GM12878 (cell line): ENCODE data around the gene C11orf52. TPM values are rescaled to one million over a fixed set of nuclear protein-coding genes. Genes with fewer than 3 reads are reported as not detected.

Experiments used
- HSF1 ChIP-seq: fragments of 150-350 bp; IDR thresholded peaks from 2 replicates; pipeline ENCODE4 v1.6.1; 2014; ENCODE audit warnings: mild to moderate bottlenecking, low read depth, low read length
- LARP7 ChIP-seq: fragments of 450-650 bp; IDR thresholded peaks from 2 replicates; pipeline ENCODE4 v1.6.1; 2017; ENCODE audit warnings: mild to moderate bottlenecking
- MYC ChIP-seq: IDR thresholded peaks from 2 replicates; pipeline ENCODE4 v1.6.1; 2011; ENCODE audit warnings: mild to moderate bottlenecking, low read length, moderate library complexity, inconsistent platforms; ENCODE audit not compliant: insufficient read depth, insufficient replicate concordance, insufficient read length, severe bottlenecking
- NFYB ChIP-seq: IDR thresholded peaks from 2 replicates; pipeline ENCODE4 v1.6.1; 2011; ENCODE audit warnings: low read depth, mild to moderate bottlenecking, low read length, improper control_type of control experiment, moderate library complexity; ENCODE audit not compliant: insufficient read depth
- NR2C2 ChIP-seq: IDR thresholded peaks from 2 replicates; pipeline ENCODE4 v1.6.1; 2011; ENCODE audit warnings: borderline replicate concordance, low read depth; ENCODE audit not compliant: control insufficient read depth, insufficient read length
- PAX8 ChIP-seq: fragments of 450-650 bp; IDR thresholded peaks from 2 replicates; pipeline ENCODE4 v1.6.1; 2017; ENCODE audit warnings: mild to moderate bottlenecking, moderate library complexity
- RAD51 ChIP-seq: fragments of 450-650 bp; IDR thresholded peaks from 2 replicates; pipeline ENCODE4 v1.6.1; 2016; ENCODE audit warnings: moderate library complexity, mild to moderate bottlenecking, inconsistent platforms
- RBBP5 ChIP-seq: fragments of 200-600 bp; sonication (generic); conservative IDR thresholded peaks from 2 replicates; pipeline ENCODE4 v1.6.1; 2016
- STAT1 ChIP-seq: fragments of 450-650 bp; conservative IDR thresholded peaks from 2 replicates; pipeline ENCODE4 v1.6.1; 2014; ENCODE audit warnings: antibody characterized with exemption, mild to moderate bottlenecking
- TCF3 ChIP-seq: IDR thresholded peaks from 2 replicates; pipeline ENCODE4 v1.6.1; 2012; ENCODE audit warnings: low read depth, mild to moderate bottlenecking, low read length, borderline replicate concordance; ENCODE audit not compliant: insufficient read depth
- polyA plus RNA-seq, 11 experiments: library from polyadenylated mRNA; depleted of rRNA in 4 of 11; unstranded in 6 of 11; stranded (reverse) in 5 of 11; fragments of >200 nt; fragmentation: Nextera tagmentation in 4 of 11; fragmentation: Illumina TruSeq in 1 of 11; extraction: Ambion mirVana in 4 of 11; extraction: Trizol in 1 of 11; gene quantifications; 1 replicate in 1 of 11; 2 replicates in 10 of 11; pipeline versions ENCODE4 v1.2.1 to v1.2.3, GENCODE V29; 2011 to 2016; ENCODE audit warnings: inconsistent platforms in 2 of 11, missing spikeins in 2 of 11, low read depth in 1 of 11
- total RNA-seq, 4 experiments: library from RNA; depleted of rRNA in 3 of 4; stranded (reverse); fragments of >200 nt in 3 of 4; fragmentation: Illumina TruSeq in 1 of 4; extraction: Trizol in 1 of 4; gene quantifications; 2 replicates each; pipeline versions ENCODE4 v1.2.1 to v1.2.3, GENCODE V29; 2013 to 2021
- TF ChIP-seq, protein P1 (sequence below): fragments of 450-650 bp; IDR thresholded peaks from 2 replicates; pipeline ENCODE4 v1.6.1; 2017; ENCODE audit warnings: mild to moderate bottlenecking, moderate library complexity

The C11orf52 gene
- total and polyA plus RNA-seq, 10 of the 15 experiments (the other 5 are each of a cell fraction or from before 2014, with no cell fraction given), result not detected

- no peak for TF ChIP-seq HSF1
- no peak for TF ChIP-seq MYC
- no peak for TF ChIP-seq TCF3
- TF ChIP-seq NFYB, result no peak
- no peak for TF ChIP-seq LARP7
- no peak for TF ChIP-seq PAX8
- TF ChIP-seq RAD51, result no peak
- no peak for TF ChIP-seq RBBP5
- TF ChIP-seq NR2C2, result no peak
- no peak for TF ChIP-seq STAT1
- TF ChIP-seq, protein P1, sequence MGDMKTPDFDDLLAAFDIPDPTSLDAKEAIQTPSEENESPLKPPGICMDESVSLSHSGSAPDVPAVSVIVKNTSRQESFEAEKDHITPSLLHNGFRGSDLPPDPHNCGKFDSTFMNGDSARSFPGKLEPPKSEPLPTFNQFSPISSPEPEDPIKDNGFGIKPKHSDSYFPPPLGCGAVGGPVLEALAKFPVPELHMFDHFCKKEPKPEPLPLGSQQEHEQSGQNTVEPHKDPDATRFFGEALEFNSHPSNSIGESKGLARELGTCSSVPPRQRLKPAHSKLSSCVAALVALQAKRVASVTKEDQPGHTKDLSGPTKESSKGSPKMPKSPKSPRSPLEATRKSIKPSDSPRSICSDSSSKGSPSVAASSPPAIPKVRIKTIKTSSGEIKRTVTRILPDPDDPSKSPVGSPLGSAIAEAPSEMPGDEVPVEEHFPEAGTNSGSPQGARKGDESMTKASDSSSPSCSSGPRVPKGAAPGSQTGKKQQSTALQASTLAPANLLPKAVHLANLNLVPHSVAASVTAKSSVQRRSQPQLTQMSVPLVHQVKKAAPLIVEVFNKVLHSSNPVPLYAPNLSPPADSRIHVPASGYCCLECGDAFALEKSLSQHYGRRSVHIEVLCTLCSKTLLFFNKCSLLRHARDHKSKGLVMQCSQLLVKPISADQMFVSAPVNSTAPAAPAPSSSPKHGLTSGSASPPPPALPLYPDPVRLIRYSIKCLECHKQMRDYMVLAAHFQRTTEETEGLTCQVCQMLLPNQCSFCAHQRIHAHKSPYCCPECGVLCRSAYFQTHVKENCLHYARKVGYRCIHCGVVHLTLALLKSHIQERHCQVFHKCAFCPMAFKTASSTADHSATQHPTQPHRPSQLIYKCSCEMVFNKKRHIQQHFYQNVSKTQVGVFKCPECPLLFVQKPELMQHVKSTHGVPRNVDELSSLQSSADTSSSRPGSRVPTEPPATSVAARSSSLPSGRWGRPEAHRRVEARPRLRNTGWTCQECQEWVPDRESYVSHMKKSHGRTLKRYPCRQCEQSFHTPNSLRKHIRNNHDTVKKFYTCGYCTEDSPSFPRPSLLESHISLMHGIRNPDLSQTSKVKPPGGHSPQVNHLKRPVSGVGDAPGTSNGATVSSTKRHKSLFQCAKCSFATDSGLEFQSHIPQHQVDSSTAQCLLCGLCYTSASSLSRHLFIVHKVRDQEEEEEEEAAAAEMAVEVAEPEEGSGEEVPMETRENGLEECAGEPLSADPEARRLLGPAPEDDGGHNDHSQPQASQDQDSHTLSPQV, result no peak
These were observed 42.2 kb downstream of the C11orf52 start (continued) for GRCh38 chr11:111960916-111961315.
